ENCODE results near the gene NENF.

NENF gene

DNA sequence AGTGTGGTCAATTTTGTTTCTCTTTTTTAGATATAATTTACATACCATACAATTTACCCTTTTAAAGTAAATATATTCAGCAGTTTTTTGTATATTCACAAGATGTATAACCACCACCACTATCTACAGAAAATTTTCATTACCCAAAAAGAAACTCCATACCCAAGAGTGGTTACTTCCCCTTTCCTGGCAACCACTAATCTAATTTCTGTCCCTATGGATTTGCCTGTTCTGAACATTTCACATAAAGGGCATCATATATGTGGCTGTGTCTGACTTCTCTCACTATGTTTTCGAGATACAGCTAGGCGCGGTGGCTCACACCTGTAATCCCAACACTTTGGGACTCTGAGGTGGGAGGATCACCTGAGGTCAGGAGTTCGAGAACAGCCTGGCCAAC lies 31.7 kb upstream of the NENF start:
- Histone ChIP-seq H3K4me1 (no peaks in the 10 kb centered on the region), H3K36me3 (peaks cover 16% of the 10 kb centered on the region), H3K9me3 (no peaks in the 10 kb centered on the region; the same call in 1 of the 2 replicates), H3K27me3 (no peaks in the 10 kb centered on the region), H3K4me3 (ENCODE audit: low read depth, low read length) (no peak overlapping the region)
- DNase-seq, result no peak
- no peak for TF ChIP-seq CTCF (IDR thresholded peaks at IDR 0.05; ENCODE audit: low read depth, low read length)

- no peaks in the 10 kb centered on the region for H3K4me1 ChIP-seq
- TF ChIP-seq CTCF (IDR thresholded peaks at IDR 0.05; ENCODE audit: low read depth, low read length), result no peak
- no peaks in the 10 kb centered on the region for H3K9me3 ChIP-seq
- no peak overlapping the region for H3K4me3 ChIP-seq (ENCODE audit: low read depth, low read length)
- no peak for DNase-seq
- no peaks in the 10 kb centered on the region for H3K27me3 ChIP-seq
- peaks cover 25% of the 10 kb centered on the region for H3K36me3 ChIP-seq
These were observed 30.7 kb upstream of the NENF start for GRCh38 chr1:212401838-212402582.

DNA sequence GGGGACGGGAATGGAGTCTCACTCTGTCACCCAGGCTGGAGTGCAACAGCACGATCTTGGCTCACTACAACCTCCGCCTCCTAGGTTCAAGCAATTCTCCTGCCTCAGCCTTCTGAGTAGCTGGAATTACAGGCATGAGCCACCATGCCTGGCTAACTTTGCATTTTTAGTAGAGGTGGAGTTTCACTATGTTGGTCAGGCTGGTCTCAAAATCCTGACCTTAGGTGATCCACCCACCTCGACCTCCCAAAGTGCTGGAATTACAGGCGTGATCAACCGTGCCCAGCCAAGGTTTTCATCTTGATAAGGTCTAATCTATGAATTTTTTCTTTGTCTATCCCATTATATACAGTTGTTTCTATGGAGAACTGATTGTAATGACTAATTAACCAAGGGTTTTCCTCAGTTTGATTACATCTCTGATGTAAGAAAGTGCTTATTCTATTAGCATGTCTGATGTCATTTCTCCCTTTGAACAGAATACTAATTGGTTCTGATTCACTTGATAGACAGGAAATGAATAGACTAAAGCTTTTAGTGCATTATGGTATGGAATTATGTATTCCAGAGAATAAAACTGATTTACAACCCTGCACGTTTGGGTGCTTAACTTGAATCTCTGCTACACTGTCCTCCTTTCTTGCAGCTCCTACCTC lies 29.9 kb upstream of the NENF start:
- H3K4me1 ChIP-seq, result no peaks in the 10 kb centered on the region
- H3K27me3 ChIP-seq, result no peaks in the 10 kb centered on the region
- peaks cover 32% of the 10 kb centered on the region for H3K36me3 ChIP-seq
- no peak overlapping the region for H3K4me3 ChIP-seq (ENCODE audit: low read depth, low read length)
- no peaks in the 10 kb centered on the region for H3K9me3 ChIP-seq
- TF ChIP-seq CTCF (IDR thresholded peaks at IDR 0.05; ENCODE audit: low read depth, low read length), result no peak
- DNase-seq, result no peak

- H3K27me3 ChIP-seq, result no peaks in the 10 kb centered on the region
- H3K36me3 ChIP-seq, result peaks cover 49% of the 10 kb centered on the region
- TF ChIP-seq CTCF (IDR thresholded peaks at IDR 0.05; ENCODE audit: low read depth, low read length), result no peak
- no peak overlapping the region for H3K4me3 ChIP-seq (ENCODE audit: low read depth, low read length)
- no peaks in the 10 kb centered on the region for H3K4me1 ChIP-seq
- DNase-seq, result no peak
- H3K9me3 ChIP-seq, result no peaks in the 10 kb centered on the region
These were observed 22.4 kb upstream of the NENF start for GRCh38 chr1:212410231-212410820.

GRCh38 chr1:212412374-212412773 lies 20.3 kb upstream of the NENF start:
- H3K27me3 ChIP-seq, result no peaks in the 10 kb centered on the region
- H3K9me3 ChIP-seq, result no peaks in the 10 kb centered on the region
- H3K36me3 ChIP-seq, result peaks cover 32% of the 10 kb centered on the region
- DNase-seq, result no peak
- no peak overlapping the region for H3K4me3 ChIP-seq (ENCODE audit: low read depth, low read length)
- H3K4me1 ChIP-seq, result no peaks in the 10 kb centered on the region
- TF ChIP-seq CTCF (IDR thresholded peaks at IDR 0.05; ENCODE audit: low read depth, low read length), result no peak

DNA sequence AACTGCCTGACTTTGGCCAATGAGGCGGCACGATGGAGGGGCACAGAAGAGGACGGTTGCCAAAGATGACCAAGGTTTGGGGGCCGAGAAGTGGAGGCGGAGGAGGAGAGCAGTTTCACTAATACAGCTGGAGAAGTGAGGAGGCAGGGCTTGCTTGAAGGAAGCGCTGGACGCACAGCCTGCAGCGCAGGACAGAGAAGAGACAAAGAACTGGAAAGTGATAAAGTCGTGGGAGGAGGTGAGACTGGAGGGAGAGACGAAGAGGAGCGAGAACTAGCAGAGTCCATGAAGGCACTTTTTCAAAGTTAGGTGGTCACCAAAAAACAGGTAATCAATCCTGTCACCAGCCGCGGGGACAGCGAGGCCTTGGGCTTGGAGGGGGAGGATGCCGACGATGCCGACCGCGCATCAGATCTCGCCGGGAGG lies 18.8 kb upstream of the NENF start:
- H3K36me3 ChIP-seq, result peaks cover 22% of the 10 kb centered on the region
- H3K27me3 ChIP-seq, result no peaks in the 10 kb centered on the region
- H3K4me3 ChIP-seq (ENCODE audit: low read depth, low read length), result peak overlapping the region; percentile 88
- H3K9me3 ChIP-seq, result no peaks in the 10 kb centered on the region
- H3K4me1 ChIP-seq, result no peaks in the 10 kb centered on the region
- no peak for TF ChIP-seq CTCF (IDR thresholded peaks at IDR 0.05; ENCODE audit: low read depth, low read length)
- peak; percentile 40 for DNase-seq
